H1 (cell line): ENCODE measurements around the gene GPS2. TPM values are rescaled to one million over a fixed set of nuclear protein-coding genes. Genes with fewer than 3 reads are reported as not detected.

Experiments
- CTCF ChIA-PET: fragments of 300-600 bp; sonication (Branson Sonifier 250); formaldehyde crosslinking; loops from one replicate; lab custom pipeline; 2021; ENCODE audit not compliant: partially characterized antibody; lab: Charles Lee
- POLR2A ChIA-PET: fragments of 300-600 bp; sonication (Branson Sonifier 250); formaldehyde crosslinking; loops from one replicate; lab custom pipeline; 2021; ENCODE audit warnings: inconsistent platforms; ENCODE audit not compliant: partially characterized antibody; lab: Charles Lee
- DNase-seq, 2 experiments: peaks; one replicate each; pipeline versions ENCODE4 v3.0.0 to v3.0.0-alpha.2; 2010 to 2022; ENCODE audit warnings: low spot score in 2 of 2, low read depth in 1 of 2, mixed read lengths in 1 of 2
- FAIRE-seq: peaks from 2 replicates; lab custom pipeline; 2011; peaks lifted over from hg19 to GRCh38; lab: Jason Lieb, UNC
- H2AFZ ChIP-seq: 2 replicates; pipeline ENCODE4 v1.8.1; 2012; ENCODE audit warnings: low read length, inconsistent platforms
- H2AK5ac ChIP-seq: 2 replicates; pipeline ENCODE4 v1.6.1; 2013; ENCODE audit warnings: low read depth, low read length
- H2BK120ac ChIP-seq: replicated peaks from 2 replicates; pipeline ENCODE3; 2013; ENCODE audit warnings: low read depth, low read length, inconsistent platforms
- H2BK12ac ChIP-seq: 2 replicates; pipeline ENCODE4 v1.6.1; 2013; ENCODE audit warnings: low read depth, low read length
- H2BK15ac ChIP-seq: 2 replicates; pipeline ENCODE4 v1.6.1; 2013; ENCODE audit warnings: low read length
- H2BK20ac ChIP-seq: 2 replicates; pipeline ENCODE4 v1.6.1; 2013; ENCODE audit warnings: low read length
- H2BK5ac ChIP-seq: 2 replicates; pipeline ENCODE4 v1.6.1; 2013; ENCODE audit warnings: low read depth, low read length
- H3K14ac ChIP-seq: 2 replicates; pipeline ENCODE4 v1.6.1; 2013; ENCODE audit warnings: inconsistent platforms; ENCODE audit not compliant: insufficient read length
- H3K18ac ChIP-seq: 2 replicates; pipeline ENCODE4 v1.6.1; 2013; ENCODE audit warnings: low read length; ENCODE audit errors: extremely low read depth
- H3K23ac ChIP-seq: 2 replicates; pipeline ENCODE4 v1.6.1; 2013; ENCODE audit warnings: inconsistent platforms; ENCODE audit not compliant: insufficient read length
- H3K23me2 ChIP-seq: 2 replicates; pipeline ENCODE4 v1.6.1; 2013; ENCODE audit warnings: low read depth, low read length
- H3K27ac ChIP-seq: 2 replicates; pipeline ENCODE4 v1.6.1; 2011; ENCODE audit warnings: low read depth, low read length, inconsistent platforms
- H3K27me3 ChIP-seq, 4 experiments: replicated peaks in 1 of 4; 1 replicate in 1 of 4; 2 replicates in 3 of 4; pipeline versions ENCODE4 v1.6.1 to v1.8.1; 2011 to 2013; ENCODE audit warnings: low read length in 3 of 4, mild to moderate bottlenecking in 3 of 4, inconsistent platforms in 2 of 4, mixed read lengths in 2 of 4, moderate library complexity in 1 of 4; ENCODE audit not compliant: control insufficient read depth in 3 of 4, insufficient read depth in 3 of 4; ENCODE audit errors: extremely low read depth in 1 of 4
- H3K36me3 ChIP-seq, 4 experiments: 2 replicates each; pipeline versions ENCODE4 v1.6.1 to v1.8.1; 2011 to 2013; ENCODE audit warnings: mild to moderate bottlenecking in 4 of 4, low read length in 3 of 4, moderate library complexity in 2 of 4, control low read depth in 1 of 4, inconsistent platforms in 1 of 4; ENCODE audit not compliant: insufficient read depth in 4 of 4, control insufficient read depth in 2 of 4
- H3K4ac ChIP-seq: replicated peaks from 2 replicates; pipeline ENCODE3; 2013; ENCODE audit warnings: low read length, low read depth, mixed read lengths, inconsistent platforms; ENCODE audit not compliant: insufficient read length
- H3K4me1 ChIP-seq, 4 experiments: replicated peaks in 1 of 4; 1 replicate in 1 of 4; 2 replicates in 3 of 4; pipeline versions ENCODE4 v1.6.1 to v1.8.1; 2011 to 2013; ENCODE audit warnings: low read length in 3 of 4, inconsistent platforms in 2 of 4, mixed read lengths in 1 of 4; ENCODE audit not compliant: insufficient read depth in 4 of 4, control insufficient read depth in 3 of 4
- H3K4me2 ChIP-seq, 2 experiments: 2 replicates each; pipeline versions ENCODE4 v1.6.1 to v1.8.1; 2011 to 2013; ENCODE audit warnings: low read depth in 2 of 2, low read length in 2 of 2, control low read depth in 1 of 2, inconsistent platforms in 1 of 2, mild to moderate bottlenecking in 1 of 2; ENCODE audit not compliant: insufficient read depth in 1 of 2
- H3K4me3 ChIP-seq, 4 experiments: fragments of 200-600, 300-600 bp in 1 of 4; sonication (generic), shearing (Covaris generic), sonication (Bioruptor Twin) in 1 of 4; 2 replicates each; pipeline versions ENCODE4 v1.5.1 to v1.8.1; 2011 to 2016; ENCODE audit warnings: low read length in 4 of 4, low read depth in 3 of 4, control low read depth in 2 of 4, inconsistent platforms in 2 of 4, mild to moderate bottlenecking in 2 of 4, mixed read lengths in 1 of 4, moderate library complexity in 1 of 4; ENCODE audit not compliant: insufficient read depth in 2 of 4; ENCODE audit errors: extremely low read depth in 1 of 4
- H3K56ac ChIP-seq: replicated peaks from 2 replicates; pipeline ENCODE3; 2013; ENCODE audit warnings: low read depth, mild to moderate bottlenecking, mixed read lengths, low read length, inconsistent platforms; ENCODE audit not compliant: insufficient read length
- H3K79me1 ChIP-seq: 2 replicates; pipeline ENCODE4 v1.6.1; 2013; ENCODE audit warnings: low read depth, low read length, control low read depth
- H3K79me2 ChIP-seq, 2 experiments: 2 replicates each; pipeline versions ENCODE4 v1.6.1 to v1.8.1; 2012 to 2013; ENCODE audit warnings: low read length in 2 of 2, mild to moderate bottlenecking in 2 of 2, inconsistent platforms in 1 of 2; ENCODE audit not compliant: insufficient read depth in 2 of 2, control insufficient read depth in 1 of 2
- H3K9ac ChIP-seq, 4 experiments: replicated peaks in 1 of 4; 1 replicate in 1 of 4; 2 replicates in 3 of 4; pipeline versions ENCODE4 v1.6.1 to v1.8.1; 2011 to 2013; ENCODE audit warnings: low read depth in 3 of 4, low read length in 3 of 4, control low read depth in 2 of 4, mild to moderate bottlenecking in 2 of 4, moderate library complexity in 2 of 4, inconsistent platforms in 1 of 4; ENCODE audit errors: extremely low read depth in 1 of 4
- H3K9me3 ChIP-seq, 2 experiments: 2 replicates each; pipeline versions ENCODE4 v1.6.1 to v1.8.1; 2012 to 2013; ENCODE audit warnings: mild to moderate bottlenecking in 2 of 2, moderate library complexity in 2 of 2, control low read depth in 1 of 2, inconsistent platforms in 1 of 2, low read depth in 1 of 2, low read length in 1 of 2, mixed read lengths in 1 of 2; ENCODE audit not compliant: insufficient read depth in 2 of 2
- H4K20me1 ChIP-seq, 2 experiments: replicated peaks in 1 of 2; 2 replicates each; pipeline versions ENCODE3 to v1.8.1; 2011 to 2013; ENCODE audit warnings: inconsistent platforms in 2 of 2, low read length in 2 of 2, mild to moderate bottlenecking in 1 of 2; ENCODE audit not compliant: insufficient read depth in 2 of 2, control insufficient read depth in 1 of 2
- H4K5ac ChIP-seq: 2 replicates; pipeline ENCODE4 v1.6.1; 2013; ENCODE audit warnings: low read length, low read depth, mixed read lengths, inconsistent platforms; ENCODE audit not compliant: insufficient read length
- H4K8ac ChIP-seq: 2 replicates; pipeline ENCODE4 v1.8.0; 2013; ENCODE audit warnings: mild to moderate bottlenecking, moderate library complexity, low read length, inconsistent platforms; ENCODE audit not compliant: insufficient read depth; ENCODE audit errors: extremely low read depth
- H4K91ac ChIP-seq: replicated peaks from 2 replicates; pipeline ENCODE3; 2013; ENCODE audit warnings: low read length, mixed read lengths, inconsistent platforms; ENCODE audit not compliant: insufficient read length
- WGBS, 2 experiments: shearing (Covaris generic) in 1 of 2; methylation state at CpG; one replicate each; pipeline versions ENCODE4 v1.1.6 to v1.1.7; 2013 to 2015; ENCODE audit warnings: low lambda C conversion rate in 2 of 2, mixed read lengths in 2 of 2, inconsistent platforms in 1 of 2, low coverage in 1 of 2, missing lambda C conversion rate in 1 of 2; ENCODE audit not compliant: insufficient replicate concordance in 2 of 2, insufficient coverage in 1 of 2, insufficient read length in 1 of 2; ENCODE audit errors: extremely low coverage in 1 of 2, missing lambda C conversion rate in 1 of 2; 5-methylcytosine and 5-hydroxymethylcytosine counted together
- polyA plus RNA-seq, 7 experiments: library from polyadenylated mRNA; depleted of rRNA in 3 of 7; stranded (reverse) in 5 of 7; unstranded in 2 of 7; fragments of >200 nt in 5 of 7; fragments of 200-250 nt in 2 of 7; gene quantifications; 1 replicate in 5 of 7; 2 replicates in 1 of 7; 4 replicates in 1 of 7; pipeline versions ENCODE4 v1.2.1 to v1.2.3, GENCODE V29; 2011 to 2013; ENCODE audit warnings: missing spikeins in 2 of 7, mixed read lengths in 2 of 7
- total RNA-seq: library from RNA; stranded (reverse); fragmentation: NEBNext Ultra II Directional; extraction: Animal tissue kit (Norgen Biotek cat#: 25700); gene quantifications from 2 replicates; pipeline ENCODE4 v1.2.1, GENCODE V29; 2021

The GPS2 gene
- total and polyA plus RNA-seq, 2 of the 8 experiments (the other 6 are each of a cell fraction or from before 2014, with no cell fraction given): 67.0 to 152 TPM

GRCh38 chr17:7329374-7329996 lies 14.3 kb upstream of the GPS2 start:
- H3K9me3 ChIP-seq: no peaks in the 10 kb centered on the region
- peak overlapping the region; percentile 69 to 97 (median 82) for H3K4me3 ChIP-seq
- H2BK120ac ChIP-seq: no peak overlapping the region
- H2BK12ac ChIP-seq: peak overlapping the region; percentile 29; the same call in 1 of the 2 replicates
- H3K27ac ChIP-seq: peak overlapping the region; percentile 84
- CTCF ChIA-PET: interaction anchor here (0.7 to 9.3 kb wide), 14 partner anchors 14 to 358 kb away, joined by 3 to 167 read pairs (median 5); partner anchors contain the start of genes GPS2, SENP3, TMEM95 and TP53
- peaks cover 2% of the 10 kb centered on the region; the same call in 1 of the 2 replicates for H3K79me1 ChIP-seq
- H4K91ac ChIP-seq: peak overlapping the region; percentile 81
- H3K14ac ChIP-seq: peak overlapping the region; percentile 90
- peak; percentile 95 for FAIRE-seq
- DNase-seq: peak; percentile 95 to 99
- H3K23ac ChIP-seq: no peak overlapping the region
- no peaks in the 10 kb centered on the region; a peak in 1 of 7 replicates for H3K27me3 ChIP-seq
- H2BK20ac ChIP-seq: no peak overlapping the region
- POLR2A ChIA-PET: interaction anchor here (0.5 to 13.4 kb wide), 30 partner anchors 9 to 254 kb away, joined by 3 to 223 read pairs (median 4); partner anchors contain the start of genes ACADVL, ACAP1, CHRNB1 and CLDN7
- H3K4me2 ChIP-seq: peak overlapping the region; percentile 95 to 96
- no peak overlapping the region for H2AK5ac ChIP-seq
- H4K8ac ChIP-seq: peak overlapping the region; percentile 81; the same call in 1 of the 2 replicates
- peaks cover 0 to 1% of the 10 kb centered on the region in 2 experiments for H4K20me1 ChIP-seq
- whole genome bisulfite sequencing, 2 experiments: 0% methylated on average over 43 of the region's 43 CpGs; no CpG with 5 or more reads in 1 of the 2 experiments
- peaks cover 0 to 14% of the 10 kb centered on the region in 2 experiments; a peak in 2 of 4 replicates for H3K79me2 ChIP-seq
- peak overlapping the region; percentile 57 for H3K18ac ChIP-seq
- H3K4me1 ChIP-seq: peaks cover 0 to 19% (median 8%) of the 10 kb centered on the region in 4 experiments; a peak in 6 of 7 replicates
- peak overlapping the region in 3 of 4 experiments; percentile 84 to 85 (median 84); a peak in 6 of 7 replicates for H3K9ac ChIP-seq
- H3K36me3 ChIP-seq: peaks cover 0 to 7% (median 3%) of the 10 kb centered on the region in 4 experiments; a peak in 4 of 8 replicates
- H2AFZ ChIP-seq: no peak overlapping the region
- H3K56ac ChIP-seq: peak overlapping the region; percentile 90
- peak overlapping the region; percentile 20 for H2BK5ac ChIP-seq
- no peak overlapping the region for H3K4ac ChIP-seq
- peaks cover 8% of the 10 kb centered on the region for H3K23me2 ChIP-seq
- H2BK15ac ChIP-seq: 0 out of 2 replicates have a peak overlapping the region, but pooled peaks have one; percentile 10
- H4K5ac ChIP-seq: peak overlapping the region; percentile 88
